CD4-positive, alpha-beta memory T cell (primary cell): ENCODE measurements around the gene OR4C11. TPM values are rescaled to one million over a fixed set of nuclear protein-coding genes. Genes with fewer than 3 reads are reported as not detected.

Experiments
- CTCF ChIA-PET: fragments of 350-600 bp; sonication (Branson Sonifier 250); formaldehyde crosslinking; loops from one replicate; lab custom pipeline; 2021; ENCODE audit warnings: inconsistent platforms; ENCODE audit not compliant: partially characterized antibody; lab: Charles Lee
- POLR2A ChIA-PET: fragments of 350-600 bp; sonication (Branson Sonifier 250); formaldehyde crosslinking; loops from one replicate; lab custom pipeline; 2021; ENCODE audit not compliant: partially characterized antibody; lab: Charles Lee
- DNase-seq, 5 donors: peaks; one replicate each; pipeline versions ENCODE4 v3.0.0 to v3.0.0-alpha.2; 2020 to 2022; ENCODE audit warnings: mixed read lengths in 1 of 5
- H3K27ac ChIP-seq: one replicate; pipeline ENCODE4 v1.7.0; 2013; ENCODE audit warnings: low read depth, low read length
- H3K27me3 ChIP-seq: 2 replicates; pipeline ENCODE4 v1.7.0; 2013; ENCODE audit warnings: mild to moderate bottlenecking, low read length, moderate library complexity; ENCODE audit not compliant: insufficient read depth
- H3K36me3 ChIP-seq: 2 replicates; pipeline ENCODE4 v1.7.0; 2013; ENCODE audit warnings: mild to moderate bottlenecking, low read length, moderate library complexity; ENCODE audit not compliant: insufficient read depth
- H3K4me1 ChIP-seq: 2 replicates; pipeline ENCODE4 v1.7.0; 2013; ENCODE audit warnings: mild to moderate bottlenecking, low read length, moderate library complexity; ENCODE audit not compliant: insufficient read depth
- H3K4me3 ChIP-seq, 2 donors: one replicate each; pipeline ENCODE4 v1.7.0; 2013; ENCODE audit warnings: low read length in 2 of 2, mild to moderate bottlenecking in 1 of 2
- H3K9me3 ChIP-seq, 2 donors: one replicate each; pipeline ENCODE4 v1.7.0; 2013; ENCODE audit warnings: low read length in 2 of 2, control low read depth in 1 of 2; ENCODE audit not compliant: control insufficient read depth in 1 of 2
- H3K27ac Mint-ChIP-seq, 7 donors: one replicate each; pipeline ENCODE4 v1.8.0; 2020 to 2021; ENCODE audit warnings: mixed read lengths in 7 of 7, mild to moderate bottlenecking in 6 of 7, inconsistent platforms in 3 of 7, moderate library complexity in 3 of 7
- H3K27me3 Mint-ChIP-seq, 2 donors: one replicate each; pipeline ENCODE4 v1.8.0; 2020 to 2021; ENCODE audit warnings: mixed read lengths in 2 of 2
- H3K36me3 Mint-ChIP-seq, 2 donors: one replicate each; pipeline ENCODE4 v1.8.0; 2020 to 2021; ENCODE audit warnings: mixed read lengths in 2 of 2, inconsistent platforms in 1 of 2, mild to moderate bottlenecking in 1 of 2
- H3K4me1 Mint-ChIP-seq, 4 donors: one replicate each; pipeline ENCODE4 v1.8.0; 2020 to 2021; ENCODE audit warnings: mixed read lengths in 4 of 4, mild to moderate bottlenecking in 1 of 4
- H3K4me3 Mint-ChIP-seq, 8 donors: one replicate each; pipeline ENCODE4 v1.8.0; 2020 to 2021; ENCODE audit warnings: mixed read lengths in 8 of 8, mild to moderate bottlenecking in 7 of 8, moderate library complexity in 6 of 8, inconsistent platforms in 3 of 8
- H3K9me3 Mint-ChIP-seq, 8 donors: one replicate each; pipeline ENCODE4 v1.8.0; 2020 to 2021; ENCODE audit warnings: mixed read lengths in 8 of 8, mild to moderate bottlenecking in 5 of 8, inconsistent platforms in 3 of 8, moderate library complexity in 1 of 8
- intact Hi-C: fragments of 100-400 bp; cut with micrococcal nuclease; formaldehyde crosslinking; loops from one replicate; pipeline ENCODE4 v1.15.1; 2023
- polyA plus RNA-seq, 2 donors: library from polyadenylated mRNA; unstranded; fragments of 300-500 nt; fragmentation: Illumina TruSeq; gene quantifications; one replicate each; pipeline ENCODE4 v1.2.3, GENCODE V29; 2021
- total RNA-seq, 2 experiments: library from RNA; stranded (reverse); gene quantifications; one replicate each; pipeline ENCODE4 v1.2.3, GENCODE V29; 2021

Gene OR4C11
- total and polyA plus RNA-seq, 4 experiments from 2014 or later = not detected

DNA sequence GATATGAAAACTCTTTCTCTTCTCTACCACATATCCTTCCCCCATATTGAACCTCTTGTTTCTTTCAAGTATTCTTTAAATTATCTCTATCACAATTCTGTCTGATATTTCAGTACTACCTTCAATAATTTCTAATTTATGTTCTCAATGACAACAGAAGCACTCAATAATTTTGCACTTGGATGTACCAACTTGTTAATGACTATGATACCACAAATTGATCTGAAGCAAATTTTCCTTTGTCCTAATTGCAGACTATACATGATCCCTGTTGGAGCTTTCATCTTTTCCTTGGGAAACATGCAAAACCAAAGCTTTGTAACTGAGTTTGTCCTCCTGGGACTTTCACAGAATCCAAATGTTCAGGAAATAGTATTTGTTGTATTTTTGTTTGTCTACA, 53.3 kb downstream of the OR4C11 start, which contains the start of gene OR4C15:
Gene OR4C15, plus strand, starts transcription at position 301 of the 400 bp plus-strand sequence. Its CDS starts 0 bp downstream, at position 301.
- CTCF ChIA-PET = no interaction called here
- no peaks in the 10 kb centered on the region for H3K4me1 Mint-ChIP-seq
- no peaks in the 10 kb centered on the region for H3K36me3 Mint-ChIP-seq
- DNase-seq = no peak
- H3K27ac ChIP-seq = no peak within 1 kb of the TSS
- H3K9me3 Mint-ChIP-seq = peaks cover 3 to 25% (median 17%) of the 10 kb centered on the region in 8 donors
- intact Hi-C loops = no loop called here
- H3K4me3 Mint-ChIP-seq = no peak within 1 kb of the TSS
- no peaks in the 10 kb centered on the region for H3K27me3 ChIP-seq
- H3K27ac Mint-ChIP-seq = no peak within 1 kb of the TSS
- no peak within 1 kb of the TSS for H3K4me3 ChIP-seq
- no peaks in the 10 kb centered on the region for H3K4me1 ChIP-seq
- H3K27me3 Mint-ChIP-seq = no peaks in the 10 kb centered on the region
- peaks cover 0 to 5% of the 10 kb centered on the region in 2 donors for H3K9me3 ChIP-seq
- POLR2A ChIA-PET = no interaction called here
- no peaks in the 10 kb centered on the region for H3K36me3 ChIP-seq

Other genes with a start within 250 kb of the OR4C11 start
- not detected for gene OR4A15, start 239.7 kb downstream of the OR4C11 start, total RNA-seq
- not detected for gene OR4A15, start 239.7 kb downstream of the OR4C11 start, polyA plus RNA-seq
- gene OR4C15, start 53.2 kb downstream of the OR4C11 start, total RNA-seq = not detected
- gene OR4C15, start 53.2 kb downstream of the OR4C11 start, polyA plus RNA-seq = not detected
- not detected for gene OR4C16, start 35.5 kb downstream of the OR4C11 start, total RNA-seq
- gene OR4C16, start 35.5 kb downstream of the OR4C11 start, polyA plus RNA-seq = not detected
- gene OR4P4, start 27.5 kb upstream of the OR4C11 start, total RNA-seq = not detected
- gene OR4P4, start 27.5 kb upstream of the OR4C11 start, polyA plus RNA-seq = not detected
- not detected for gene OR4S2, start 40.7 kb upstream of the OR4C11 start, total RNA-seq
- not detected for gene OR4S2, start 40.7 kb upstream of the OR4C11 start, polyA plus RNA-seq
- gene OR4C6, start 54.6 kb upstream of the OR4C11 start, total RNA-seq = not detected
- gene OR4C6, start 54.6 kb upstream of the OR4C11 start, polyA plus RNA-seq = not detected
- gene OR5D13, start 165.8 kb upstream of the OR4C11 start, total RNA-seq = not detected
- gene OR5D13, start 165.8 kb upstream of the OR4C11 start, polyA plus RNA-seq = not detected
- gene OR5D14, start 187.9 kb upstream of the OR4C11 start, total RNA-seq = not detected
- not detected for gene OR5D14, start 187.9 kb upstream of the OR4C11 start, polyA plus RNA-seq
- gene OR5L1, start 203.7 kb upstream of the OR4C11 start, total RNA-seq = not detected
- gene OR5L1, start 203.7 kb upstream of the OR4C11 start, polyA plus RNA-seq = not detected
- not detected for gene OR5D18, start 212.0 kb upstream of the OR4C11 start, total RNA-seq
- gene OR5D18, start 212.0 kb upstream of the OR4C11 start, polyA plus RNA-seq = not detected
- gene OR5L2, start 219.6 kb upstream of the OR4C11 start, total RNA-seq = not detected
- gene OR5L2, start 219.6 kb upstream of the OR4C11 start, polyA plus RNA-seq = not detected
- gene OR5D16, start 231.1 kb upstream of the OR4C11 start, total RNA-seq = not detected
- gene OR5D16, start 231.1 kb upstream of the OR4C11 start, polyA plus RNA-seq = not detected